Measurements from ENCODE around the gene NUP42.

The NUP42 gene

GRCh38 chr7:23161482-23161881 lies 20.4 kb upstream of the NUP42 start:
- H3K4me3 ChIP-seq (replicated peaks; ENCODE audit: low read depth, low read length) = no peak overlapping the region
- DNase-seq (ENCODE audit: low read depth) = no peak
- no peak for TF ChIP-seq CTCF (IDR thresholded peaks at IDR 0.05; ENCODE audit: low read length, missing control alignments)

GRCh38 chr7:23164846-23165245 lies 17.0 kb upstream of the NUP42 start:
- no peak for TF ChIP-seq CTCF (IDR thresholded peaks at IDR 0.05; ENCODE audit: low read length, missing control alignments)
- H3K4me3 ChIP-seq (replicated peaks; ENCODE audit: low read depth, low read length) = no peak overlapping the region
- DNase-seq (ENCODE audit: low read depth) = no peak

- no peak overlapping the region for H3K4me3 ChIP-seq (replicated peaks; ENCODE audit: low read depth, low read length)
- DNase-seq (ENCODE audit: low read depth) = no peak
These were observed 16.5 kb upstream of the NUP42 start for GRCh38 chr7:23165316-23165715.

GRCh38 chr7:23167691-23168090 lies 14.2 kb upstream of the NUP42 start:
- TF ChIP-seq CTCF (IDR thresholded peaks at IDR 0.05; ENCODE audit: low read length, missing control alignments) = no peak
- no peak for DNase-seq (ENCODE audit: low read depth)
- H3K4me3 ChIP-seq (replicated peaks; ENCODE audit: low read depth, low read length) = no peak overlapping the region

More at GRCh38 chr7:23165316-23165715, 16.5 kb upstream of the NUP42 start:
- TF ChIP-seq CTCF (IDR thresholded peaks at IDR 0.05; ENCODE audit: low read length, missing control alignments) = no peak

GRCh38 chr7:23168111-23168885 lies 13.6 kb upstream of the NUP42 start:
- H3K4me3 ChIP-seq (replicated peaks; ENCODE audit: low read depth, low read length) = no peak overlapping the region
- DNase-seq (ENCODE audit: low read depth) = no peak
- no peak for TF ChIP-seq CTCF (IDR thresholded peaks at IDR 0.05; ENCODE audit: low read length, missing control alignments)

- TF ChIP-seq CTCF (IDR thresholded peaks at IDR 0.05; ENCODE audit: low read length, missing control alignments) = no peak
- no peak for DNase-seq (ENCODE audit: low read depth)
- no peak overlapping the region for H3K4me3 ChIP-seq (replicated peaks; ENCODE audit: low read depth, low read length)
These were observed 5.9 kb upstream of the NUP42 start for GRCh38 chr7:23175938-23176337.

Data from fibroblast of pulmonary artery (primary cell).